HG03439 (cell line): Measurements from ENCODE around the gene ATF6.
A peak's percentile ranks its signal among the peaks of the same experiment; 100 is the strongest.
"Not testable (repeated sequence)": the region's sequence is repeated elsewhere in the genome, so short reads cannot be mapped to it uniquely, and the experiment has no call there.

Source experiments
- ATAC-seq: cut with Tn5 transposase; IDR thresholded peaks from one replicate; pipeline ENCODE4 v1.9.1; 2021; ENCODE audit warnings: mild to moderate bottlenecking, moderate library complexity; ENCODE audit not compliant: unreplicated experiment

ATF6 gene

GRCh38 chr1:161777261-161777660, 11.1 kb downstream of the ATF6 start:
- no peak for ATAC-seq

GRCh38 chr1:161778522-161778921, 12.4 kb downstream of the ATF6 start:
- no peak for ATAC-seq

GRCh38 chr1:161779393-161779792, 13.3 kb downstream of the ATF6 start:
- ATAC-seq: no peak

GRCh38 chr1:161781995-161782394, 15.9 kb downstream of the ATF6 start:
- ATAC-seq: peak; percentile 46

GRCh38 chr1:161782886-161783285, 16.8 kb downstream of the ATF6 start:
- ATAC-seq: no peak

GRCh38 chr1:161784968-161785367, 18.8 kb downstream of the ATF6 start:
- ATAC-seq: no peak

GRCh38 chr1:161787355-161787754, 21.2 kb downstream of the ATF6 start:
- ATAC-seq: no peak

GRCh38 chr1:161790587-161791317, 24.6 kb downstream of the ATF6 start:
- no peak for ATAC-seq

- no peak for ATAC-seq
Measured at GRCh38 chr1:161791904-161792655, 26.0 kb downstream of the ATF6 start.

- no peak for ATAC-seq
Measured at GRCh38 chr1:161792740-161793139, 26.6 kb downstream of the ATF6 start.

GRCh38 chr1:161799792-161800191, 33.7 kb downstream of the ATF6 start:
- ATAC-seq: no peak

- no peak for ATAC-seq
Measured at GRCh38 chr1:161801955-161802354, 35.8 kb downstream of the ATF6 start.

GRCh38 chr1:161803181-161803580, 37.1 kb downstream of the ATF6 start:
- no peak for ATAC-seq

- ATAC-seq: no peak
Measured at GRCh38 chr1:161805399-161806197, 39.5 kb downstream of the ATF6 start.

GRCh38 chr1:161809202-161809601, 43.1 kb downstream of the ATF6 start:
- not testable (repeated sequence) for ATAC-seq

- ATAC-seq: not testable (repeated sequence)
Measured at GRCh38 chr1:161809656-161810055, 43.5 kb downstream of the ATF6 start.

- ATAC-seq: no peak
Measured at GRCh38 chr1:161810780-161811179, 44.7 kb downstream of the ATF6 start.

GRCh38 chr1:161816201-161816600, 50.1 kb downstream of the ATF6 start:
- ATAC-seq: no peak

- ATAC-seq: no peak
Measured at GRCh38 chr1:161817176-161817730, 51.1 kb downstream of the ATF6 start.

GRCh38 chr1:161820914-161821313, 54.8 kb downstream of the ATF6 start:
- ATAC-seq: no peak

- ATAC-seq: no peak
Measured at GRCh38 chr1:161824618-161825017, 58.5 kb downstream of the ATF6 start.
